ENCODE data around the gene SCLY. TPM values are rescaled to one million over a fixed set of nuclear protein-coding genes. Genes with fewer than 3 reads are reported as not detected.

Gene SCLY
- total and polyA plus RNA-seq, 2 of the 13 experiments (the other 11 are each of a cell fraction or from before 2014, with no cell fraction given), result 27.9 to 38.6 TPM

DNA sequence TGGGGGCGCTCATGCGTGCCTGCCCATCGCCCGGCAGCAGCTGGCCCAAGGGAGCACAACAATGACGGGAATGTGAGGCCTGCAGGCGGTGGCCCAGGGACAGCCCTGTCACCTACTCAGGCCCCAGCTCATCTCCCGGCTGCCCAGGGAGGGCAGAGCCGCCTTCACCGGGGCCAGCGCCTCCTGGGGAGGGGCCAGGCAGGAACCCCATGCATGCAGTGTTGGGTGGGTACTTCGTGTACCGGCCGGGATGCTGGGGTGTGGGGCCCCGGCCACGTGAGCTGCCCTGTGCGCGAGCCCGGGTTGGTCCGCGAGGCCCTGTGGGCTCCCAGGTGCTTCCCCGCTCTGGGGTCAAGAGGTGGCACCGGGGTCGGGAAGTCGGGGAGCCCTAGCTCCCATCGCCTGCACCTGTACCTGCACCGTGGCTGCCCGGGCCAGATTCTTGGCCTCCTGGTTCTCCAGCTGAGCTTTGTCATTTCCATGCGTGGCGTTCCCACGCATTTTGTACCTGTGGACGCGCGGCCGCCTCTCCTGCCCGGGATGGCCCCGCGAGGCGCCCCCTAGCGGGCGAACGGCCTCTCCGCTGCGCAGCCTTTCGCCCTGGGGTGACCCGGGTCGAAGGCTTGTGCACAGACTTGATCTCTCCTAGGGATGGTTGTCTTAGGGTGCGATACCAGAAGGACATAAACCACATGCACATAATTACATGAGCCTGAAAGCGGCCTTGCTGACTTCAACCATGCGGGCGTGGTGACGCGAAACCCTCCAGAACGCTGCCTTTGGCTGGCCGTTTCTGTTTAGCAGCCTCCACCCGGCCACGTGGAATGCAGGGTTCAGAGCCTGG is 78.6 kb downstream of the SCLY start (continued):
- TF ChIP-seq, protein P1, sequence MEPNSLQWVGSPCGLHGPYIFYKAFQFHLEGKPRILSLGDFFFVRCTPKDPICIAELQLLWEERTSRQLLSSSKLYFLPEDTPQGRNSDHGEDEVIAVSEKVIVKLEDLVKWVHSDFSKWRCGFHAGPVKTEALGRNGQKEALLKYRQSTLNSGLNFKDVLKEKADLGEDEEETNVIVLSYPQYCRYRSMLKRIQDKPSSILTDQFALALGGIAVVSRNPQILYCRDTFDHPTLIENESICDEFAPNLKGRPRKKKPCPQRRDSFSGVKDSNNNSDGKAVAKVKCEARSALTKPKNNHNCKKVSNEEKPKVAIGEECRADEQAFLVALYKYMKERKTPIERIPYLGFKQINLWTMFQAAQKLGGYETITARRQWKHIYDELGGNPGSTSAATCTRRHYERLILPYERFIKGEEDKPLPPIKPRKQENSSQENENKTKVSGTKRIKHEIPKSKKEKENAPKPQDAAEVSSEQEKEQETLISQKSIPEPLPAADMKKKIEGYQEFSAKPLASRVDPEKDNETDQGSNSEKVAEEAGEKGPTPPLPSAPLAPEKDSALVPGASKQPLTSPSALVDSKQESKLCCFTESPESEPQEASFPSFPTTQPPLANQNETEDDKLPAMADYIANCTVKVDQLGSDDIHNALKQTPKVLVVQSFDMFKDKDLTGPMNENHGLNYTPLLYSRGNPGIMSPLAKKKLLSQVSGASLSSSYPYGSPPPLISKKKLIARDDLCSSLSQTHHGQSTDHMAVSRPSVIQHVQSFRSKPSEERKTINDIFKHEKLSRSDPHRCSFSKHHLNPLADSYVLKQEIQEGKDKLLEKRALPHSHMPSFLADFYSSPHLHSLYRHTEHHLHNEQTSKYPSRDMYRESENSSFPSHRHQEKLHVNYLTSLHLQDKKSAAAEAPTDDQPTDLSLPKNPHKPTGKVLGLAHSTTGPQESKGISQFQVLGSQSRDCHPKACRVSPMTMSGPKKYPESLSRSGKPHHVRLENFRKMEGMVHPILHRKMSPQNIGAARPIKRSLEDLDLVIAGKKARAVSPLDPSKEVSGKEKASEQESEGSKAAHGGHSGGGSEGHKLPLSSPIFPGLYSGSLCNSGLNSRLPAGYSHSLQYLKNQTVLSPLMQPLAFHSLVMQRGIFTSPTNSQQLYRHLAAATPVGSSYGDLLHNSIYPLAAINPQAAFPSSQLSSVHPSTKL (CRISPR knock-in tag; IDR thresholded peaks at IDR 0.05), result no peak
- TF ChIP-seq RFX1 (IDR thresholded peaks at IDR 0.05) (no peak), ZNF792 (CRISPR knock-in tag; IDR thresholded peaks at IDR 0.05) (no peak), NFYC (CRISPR knock-in tag; IDR thresholded peaks at IDR 0.05) (no peak), ZSCAN30 (CRISPR knock-in tag; IDR thresholded peaks at IDR 0.05) (no peak), SAFB2 (CRISPR knock-in tag; IDR thresholded peaks at IDR 0.05; ENCODE audit: borderline replicate concordance, low read depth) (no peak), HDAC1 (CRISPR knock-in tag; IDR thresholded peaks at IDR 0.05) (no peak), ELF1 (CRISPR knock-in tag; IDR thresholded peaks at IDR 0.05) (no peak), SALL2 (CRISPR knock-in tag; IDR thresholded peaks at IDR 0.05) (no peak), ZNF510 (CRISPR knock-in tag; IDR thresholded peaks at IDR 0.05; ENCODE audit: low read depth) (no peak)
- TF ChIP-seq, protein P2, sequence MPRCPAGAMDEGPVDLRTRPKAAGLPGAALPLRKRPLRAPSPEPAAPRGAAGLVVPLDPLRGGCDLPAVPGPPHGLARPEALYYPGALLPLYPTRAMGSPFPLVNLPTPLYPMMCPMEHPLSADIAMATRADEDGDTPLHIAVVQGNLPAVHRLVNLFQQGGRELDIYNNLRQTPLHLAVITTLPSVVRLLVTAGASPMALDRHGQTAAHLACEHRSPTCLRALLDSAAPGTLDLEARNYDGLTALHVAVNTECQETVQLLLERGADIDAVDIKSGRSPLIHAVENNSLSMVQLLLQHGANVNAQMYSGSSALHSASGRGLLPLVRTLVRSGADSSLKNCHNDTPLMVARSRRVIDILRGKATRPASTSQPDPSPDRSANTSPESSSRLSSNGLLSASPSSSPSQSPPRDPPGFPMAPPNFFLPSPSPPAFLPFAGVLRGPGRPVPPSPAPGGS (CRISPR knock-in tag; IDR thresholded peaks at IDR 0.05), result no peak
- TF ChIP-seq, protein P3, sequence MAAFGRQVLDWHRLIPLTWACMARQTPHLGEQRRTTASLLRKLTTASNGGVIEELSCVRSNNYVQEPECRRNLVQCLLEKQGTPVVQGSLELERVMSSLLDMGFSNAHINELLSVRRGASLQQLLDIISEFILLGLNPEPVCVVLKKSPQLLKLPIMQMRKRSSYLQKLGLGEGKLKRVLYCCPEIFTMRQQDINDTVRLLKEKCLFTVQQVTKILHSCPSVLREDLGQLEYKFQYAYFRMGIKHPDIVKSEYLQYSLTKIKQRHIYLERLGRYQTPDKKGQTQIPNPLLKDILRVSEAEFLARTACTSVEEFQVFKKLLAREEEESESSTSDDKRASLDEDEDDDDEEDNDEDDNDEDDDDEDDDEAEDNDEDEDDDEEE (CRISPR knock-in tag; IDR thresholded peaks at IDR 0.05), result 0 out of 2 replicates have a peak, but pooled peaks have one; percentile 58
- TF ChIP-seq, protein P4, sequence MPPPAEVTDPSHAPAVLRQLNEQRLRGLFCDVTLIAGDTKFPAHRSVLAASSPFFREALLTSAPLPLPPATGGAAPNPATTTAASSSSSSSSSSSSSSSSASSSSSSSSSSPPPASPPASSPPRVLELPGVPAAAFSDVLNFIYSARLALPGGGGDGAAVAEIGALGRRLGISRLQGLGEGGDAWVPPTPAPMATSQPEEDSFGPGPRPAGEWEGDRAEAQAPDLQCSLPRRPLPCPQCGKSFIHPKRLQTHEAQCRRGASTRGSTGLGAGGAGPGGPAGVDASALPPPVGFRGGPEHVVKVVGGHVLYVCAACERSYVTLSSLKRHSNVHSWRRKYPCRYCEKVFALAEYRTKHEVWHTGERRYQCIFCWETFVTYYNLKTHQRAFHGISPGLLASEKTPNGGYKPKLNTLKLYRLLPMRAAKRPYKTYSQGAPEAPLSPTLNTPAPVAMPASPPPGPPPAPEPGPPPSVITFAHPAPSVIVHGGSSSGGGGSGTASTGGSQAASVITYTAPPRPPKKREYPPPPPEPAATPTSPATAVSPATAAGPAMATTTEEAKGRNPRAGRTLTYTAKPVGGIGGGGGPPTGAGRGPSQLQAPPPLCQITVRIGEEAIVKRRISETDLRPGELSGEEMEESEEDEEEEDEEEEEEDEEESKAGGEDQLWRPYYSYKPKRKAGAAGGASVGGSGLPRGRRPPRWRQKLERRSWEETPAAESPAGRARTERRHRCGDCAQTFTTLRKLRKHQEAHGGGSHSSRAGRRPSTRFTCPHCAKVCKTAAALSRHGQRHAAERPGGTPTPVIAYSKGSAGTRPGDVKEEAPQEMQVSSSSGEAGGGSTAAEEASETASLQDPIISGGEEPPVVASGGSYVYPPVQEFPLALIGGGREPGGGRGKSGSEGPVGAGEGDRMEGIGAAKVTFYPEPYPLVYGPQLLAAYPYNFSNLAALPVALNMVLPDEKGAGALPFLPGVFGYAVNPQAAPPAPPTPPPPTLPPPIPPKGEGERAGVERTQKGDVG (CRISPR knock-in tag; IDR thresholded peaks at IDR 0.05; ENCODE audit: borderline replicate concordance), result peak; percentile 50; the same call in 1 of the 2 replicates
- TF ChIP-seq, protein P5, sequence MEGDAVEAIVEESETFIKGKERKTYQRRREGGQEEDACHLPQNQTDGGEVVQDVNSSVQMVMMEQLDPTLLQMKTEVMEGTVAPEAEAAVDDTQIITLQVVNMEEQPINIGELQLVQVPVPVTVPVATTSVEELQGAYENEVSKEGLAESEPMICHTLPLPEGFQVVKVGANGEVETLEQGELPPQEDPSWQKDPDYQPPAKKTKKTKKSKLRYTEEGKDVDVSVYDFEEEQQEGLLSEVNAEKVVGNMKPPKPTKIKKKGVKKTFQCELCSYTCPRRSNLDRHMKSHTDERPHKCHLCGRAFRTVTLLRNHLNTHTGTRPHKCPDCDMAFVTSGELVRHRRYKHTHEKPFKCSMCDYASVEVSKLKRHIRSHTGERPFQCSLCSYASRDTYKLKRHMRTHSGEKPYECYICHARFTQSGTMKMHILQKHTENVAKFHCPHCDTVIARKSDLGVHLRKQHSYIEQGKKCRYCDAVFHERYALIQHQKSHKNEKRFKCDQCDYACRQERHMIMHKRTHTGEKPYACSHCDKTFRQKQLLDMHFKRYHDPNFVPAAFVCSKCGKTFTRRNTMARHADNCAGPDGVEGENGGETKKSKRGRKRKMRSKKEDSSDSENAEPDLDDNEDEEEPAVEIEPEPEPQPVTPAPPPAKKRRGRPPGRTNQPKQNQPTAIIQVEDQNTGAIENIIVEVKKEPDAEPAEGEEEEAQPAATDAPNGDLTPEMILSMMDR (CRISPR knock-in tag; IDR thresholded peaks at IDR 0.05), result peak; percentile 74
- TF ChIP-seq, protein P6, sequence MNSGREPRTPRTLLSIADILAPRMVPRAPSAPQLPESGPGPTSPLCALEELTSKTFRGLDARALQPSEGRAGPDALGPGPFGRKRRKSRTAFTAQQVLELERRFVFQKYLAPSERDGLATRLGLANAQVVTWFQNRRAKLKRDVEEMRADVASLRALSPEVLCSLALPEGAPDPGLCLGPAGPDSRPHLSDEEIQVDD (CRISPR knock-in tag; IDR thresholded peaks at IDR 0.05; ENCODE audit: borderline replicate concordance), result peak; percentile 53; the same call in 1 of the 2 replicates
